WTC11 (cell line): Measurements from ENCODE around the gene PIP4K2C. TPM values are rescaled to one million over a fixed set of nuclear protein-coding genes. Genes with fewer than 3 reads are reported as not detected.
"Not testable (repeated sequence)": the region's sequence is repeated elsewhere in the genome, so short reads cannot be mapped to it uniquely, and the experiment has no call there.

ENCODE experiments used
- ATAC-seq: fragments of 200-7000 bp; cut with Tn5 transposase; 2 replicates; pipeline ENCODE4 v1.10.0; 2021; ENCODE audit warnings: mild to moderate bottlenecking, moderate library complexity
- CTCF ChIA-PET: fragments of 300-600 bp; sonication (Branson Sonifier 250); formaldehyde crosslinking; loops from one replicate; lab custom pipeline; 2021; ENCODE audit warnings: antibody characterized with exemption; lab: Charles Lee
- POLR2A ChIA-PET: fragments of 350-600 bp; sonication (Branson Sonifier 250); formaldehyde crosslinking; loops from one replicate; lab custom pipeline; 2021; ENCODE audit warnings: antibody characterized with exemption; lab: Charles Lee
- DNase-seq: peaks from one replicate; pipeline ENCODE4 v3.0.0; 2021; ENCODE audit warnings: low spot score
- H3K27ac Mint-ChIP-seq: 2 replicates; pipeline ENCODE4 v1.8.0; 2021; ENCODE audit warnings: mixed read lengths
- H3K27me3 Mint-ChIP-seq: 2 replicates; pipeline ENCODE4 v1.8.0; 2021; ENCODE audit warnings: low read depth, mild to moderate bottlenecking, moderate library complexity, mixed read lengths
- H3K36me3 Mint-ChIP-seq: 2 replicates; pipeline ENCODE4 v1.8.0; 2021; ENCODE audit warnings: mixed read lengths
- H3K4me1 Mint-ChIP-seq: 2 replicates; pipeline ENCODE4 v1.8.0; 2022; ENCODE audit warnings: mixed read lengths
- H3K4me3 Mint-ChIP-seq: 2 replicates; pipeline ENCODE4 v1.8.0; 2021; ENCODE audit warnings: mild to moderate bottlenecking, moderate library complexity, mixed read lengths
- H3K9me3 Mint-ChIP-seq: 2 replicates; pipeline ENCODE4 v1.8.0; 2021; ENCODE audit warnings: mixed read lengths
- ATF1 ChIP-seq: sonication (generic); formaldehyde crosslinking; IDR thresholded peaks from 2 replicates; pipeline ENCODE4 v1.8.1; 2023; ENCODE audit warnings: mild to moderate bottlenecking, moderate library complexity, missing genetic modification reagents
- E2F1 ChIP-seq: sonication (generic); formaldehyde crosslinking; IDR thresholded peaks from 2 replicates; pipeline ENCODE4 v1.8.0; 2022; ENCODE audit warnings: mild to moderate bottlenecking, missing genetic modification reagents
- E2F5 ChIP-seq: sonication (generic); formaldehyde crosslinking; IDR thresholded peaks from 2 replicates; pipeline ENCODE4 v1.8.1; 2022; ENCODE audit warnings: mild to moderate bottlenecking, moderate library complexity, missing genetic modification reagents
- FOXJ3 ChIP-seq: sonication (generic); formaldehyde crosslinking; IDR thresholded peaks from 2 replicates; pipeline ENCODE4 v1.9.0; 2021; ENCODE audit warnings: missing genetic modification reagents, mild to moderate bottlenecking, borderline replicate concordance
- MXD4 ChIP-seq: fragments of 250-450 bp; sonication (Bioruptor Pico); IDR thresholded peaks from 2 replicates; pipeline ENCODE4 v1.8.0; 2021; ENCODE audit warnings: mild to moderate bottlenecking, moderate library complexity, borderline replicate concordance
- MYBL2 ChIP-seq: sonication (generic); formaldehyde crosslinking; IDR thresholded peaks from 2 replicates; pipeline ENCODE4 v1.8.1; 2023; ENCODE audit warnings: mild to moderate bottlenecking, moderate library complexity, missing genetic modification reagents
- NFATC4 ChIP-seq: fragments of 250-450 bp; sonication (Bioruptor Pico); IDR thresholded peaks from 2 replicates; pipeline ENCODE4 v1.9.0; 2021; ENCODE audit warnings: mild to moderate bottlenecking
- PREB ChIP-seq: sonication (generic); formaldehyde crosslinking; IDR thresholded peaks from 2 replicates; pipeline ENCODE4 v1.8.1; 2022; ENCODE audit warnings: mild to moderate bottlenecking, missing genetic modification reagents, moderate library complexity, borderline replicate concordance
- PRRX2 ChIP-seq: fragments of 250-450 bp; sonication (Bioruptor Pico); IDR thresholded peaks from 2 replicates; pipeline ENCODE4 v1.8.0; 2021; ENCODE audit warnings: mild to moderate bottlenecking
- RORB ChIP-seq: fragments of 250-450 bp; sonication (Bioruptor Pico); IDR thresholded peaks from 2 replicates; pipeline ENCODE4 v1.9.0; 2021; ENCODE audit warnings: mild to moderate bottlenecking
- USF2 ChIP-seq: sonication (generic); formaldehyde crosslinking; IDR thresholded peaks from 2 replicates; pipeline ENCODE4 v1.8.1; 2023; ENCODE audit warnings: mild to moderate bottlenecking, missing genetic modification reagents, moderate library complexity
- ZNF232 ChIP-seq: sonication (generic); formaldehyde crosslinking; IDR thresholded peaks from 2 replicates; pipeline ENCODE4 v1.8.0; 2022; ENCODE audit warnings: mild to moderate bottlenecking, missing genetic modification reagents
- ZNF263 ChIP-seq: sonication (generic); formaldehyde crosslinking; IDR thresholded peaks from 2 replicates; pipeline ENCODE4 v1.8.1; 2022; ENCODE audit warnings: low read depth, mild to moderate bottlenecking, moderate library complexity, missing genetic modification reagents
- ZNF425 ChIP-seq: fragments of 250-450 bp; sonication (Bioruptor Pico); conservative IDR thresholded peaks from 2 replicates; pipeline ENCODE4 v1.9.0; 2021; ENCODE audit warnings: mild to moderate bottlenecking
- total RNA-seq: library from RNA; stranded (reverse); gene quantifications from 3 replicates; pipeline ENCODE4 v1.2.3, GENCODE V29; 2021
- TF ChIP-seq, protein P1 (sequence below): sonication (generic); formaldehyde crosslinking; IDR thresholded peaks from 2 replicates; pipeline ENCODE4 v1.8.1; 2022; ENCODE audit warnings: low read depth, missing genetic modification reagents, borderline replicate concordance
- TF ChIP-seq, protein P2 (sequence below): sonication (generic); formaldehyde crosslinking; IDR thresholded peaks from 2 replicates; pipeline ENCODE4 v1.8.1; 2023; ENCODE audit warnings: mild to moderate bottlenecking, missing genetic modification reagents, borderline replicate concordance

PIP4K2C gene
- total RNA-seq, 1 experiment from 2014 or later, result 25.4 TPM

- no peak for TF ChIP-seq MXD4 (CRISPR knock-in tag)
These were observed 42.2 kb downstream of the PIP4K2C start, which contains the start of gene B4GALNT1 (continued) for GRCh38 chr12:57632958-57633840.

DNA sequence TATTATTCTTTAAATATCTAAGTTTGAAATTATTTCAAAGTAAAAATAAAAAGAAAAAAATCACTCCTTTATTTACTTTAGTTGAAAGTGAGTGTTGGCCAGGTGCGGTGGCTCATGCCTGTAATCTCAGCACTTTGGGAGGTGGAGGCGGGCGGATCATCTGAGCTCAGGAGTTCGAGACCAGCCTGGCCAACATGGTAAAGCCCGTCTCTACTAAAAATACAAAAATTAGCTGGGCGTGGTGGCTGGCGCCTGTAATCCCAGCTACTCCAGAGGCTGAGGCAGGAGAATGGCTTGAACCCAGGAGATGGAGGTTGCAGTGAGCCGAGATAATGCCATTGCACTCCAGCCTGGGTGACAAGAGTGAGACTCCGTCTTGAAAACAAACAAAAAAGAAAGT lies 45.7 kb downstream of the PIP4K2C start:
- H3K27ac Mint-ChIP-seq, ATAC-seq, DNase-seq, H3K36me3 Mint-ChIP-seq, H3K4me3 Mint-ChIP-seq, POLR2A ChIA-PET: not testable (repeated sequence)
- Mint-ChIP-seq H3K9me3 (peaks cover 10% of the 10 kb centered on the region), H3K4me1 (peaks cover 12% of the 10 kb centered on the region), H3K27me3 (peaks cover 66% of the 10 kb centered on the region)
- CTCF ChIA-PET, result interaction anchor here (1.8 to 2.9 kb wide), 2 partner anchors 23 to 54 kb away, joined by 6 to 13 read pairs; no protein-coding TSS in a partner anchor

DNA sequence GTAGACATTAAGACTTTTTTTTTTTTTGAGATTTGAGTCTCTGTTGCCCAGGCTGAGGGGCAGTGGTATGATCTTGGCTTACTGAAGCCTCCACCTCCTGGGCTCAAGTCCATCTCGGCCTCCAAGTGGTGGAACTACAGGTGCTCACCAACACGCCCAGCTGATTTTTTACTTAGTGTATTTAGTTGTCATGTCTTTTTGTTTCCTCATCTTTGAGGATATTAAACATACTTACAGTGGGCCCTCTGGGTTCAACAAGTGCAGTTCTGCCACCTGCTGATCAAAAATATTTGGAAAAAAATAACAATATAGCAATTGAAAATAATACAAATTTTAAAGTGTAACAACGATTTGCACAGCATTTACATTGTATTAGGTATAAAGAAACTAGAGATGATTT lies 46.4 kb downstream of the PIP4K2C start:
- POLR2A ChIA-PET, result interaction anchor here (0.7 kb wide), 1 partner anchor 638 kb away, joined by 3 read pairs; no protein-coding TSS in a partner anchor
- H3K27ac Mint-ChIP-seq, result no peak overlapping the region
- TF ChIP-seq ATF1 (CRISPR knock-in tag), result no peak
- TF ChIP-seq, all 79 proteins: peak for 0
- DNase-seq (no peak), ATAC-seq (no peak)
- CTCF ChIA-PET, result interaction anchor here (1.8 to 2.9 kb wide), 2 partner anchors 23 to 54 kb away, joined by 6 to 13 read pairs; no protein-coding TSS in a partner anchor
- H3K4me3 Mint-ChIP-seq, result no peak overlapping the region
- peaks cover 63% of the 10 kb centered on the region for H3K27me3 Mint-ChIP-seq
- peaks cover 16% of the 10 kb centered on the region for H3K9me3 Mint-ChIP-seq
- peaks cover 6% of the 10 kb centered on the region for H3K36me3 Mint-ChIP-seq
- H3K4me1 Mint-ChIP-seq, result peaks cover 17% of the 10 kb centered on the region

GRCh38 chr12:57638096-57638495 lies 47.1 kb downstream of the PIP4K2C start:
- ATAC-seq, result no peak
- Mint-ChIP-seq H3K4me3 (no peak overlapping the region), H3K4me1 (peaks cover 17% of the 10 kb centered on the region), H3K36me3 (peaks cover 6% of the 10 kb centered on the region), H3K27me3 (peaks cover 58% of the 10 kb centered on the region), H3K27ac (no peak overlapping the region), H3K9me3 (peaks cover 16% of the 10 kb centered on the region)
- POLR2A ChIA-PET, result no interaction called here
- DNase-seq, result no peak
- CTCF ChIA-PET, result interaction anchor here (0.5 to 2.9 kb wide), 3 partner anchors 11 to 326 kb away, joined by 3 to 13 read pairs (median 3); no protein-coding TSS in a partner anchor
- TF ChIP-seq NFATC4 (CRISPR knock-in tag), result no peak
- TF ChIP-seq, protein P1, sequence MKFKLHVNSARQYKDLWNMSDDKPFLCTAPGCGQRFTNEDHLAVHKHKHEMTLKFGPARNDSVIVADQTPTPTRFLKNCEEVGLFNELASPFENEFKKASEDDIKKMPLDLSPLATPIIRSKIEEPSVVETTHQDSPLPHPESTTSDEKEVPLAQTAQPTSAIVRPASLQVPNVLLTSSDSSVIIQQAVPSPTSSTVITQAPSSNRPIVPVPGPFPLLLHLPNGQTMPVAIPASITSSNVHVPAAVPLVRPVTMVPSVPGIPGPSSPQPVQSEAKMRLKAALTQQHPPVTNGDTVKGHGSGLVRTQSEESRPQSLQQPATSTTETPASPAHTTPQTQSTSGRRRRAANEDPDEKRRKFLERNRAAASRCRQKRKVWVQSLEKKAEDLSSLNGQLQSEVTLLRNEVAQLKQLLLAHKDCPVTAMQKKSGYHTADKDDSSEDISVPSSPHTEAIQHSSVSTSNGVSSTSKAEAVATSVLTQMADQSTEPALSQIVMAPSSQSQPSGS (CRISPR knock-in tag), result no peak
- no peak for TF ChIP-seq PREB
- no peak for TF ChIP-seq PRRX2
- TF ChIP-seq MYBL2 (CRISPR knock-in tag), result no peak
- no peak for TF ChIP-seq E2F5 (CRISPR knock-in tag)
- TF ChIP-seq ZNF232 (CRISPR knock-in tag), result no peak
- no peak for TF ChIP-seq USF2
- TF ChIP-seq E2F1 (CRISPR knock-in tag), result no peak
- no peak for TF ChIP-seq RORB
- TF ChIP-seq ZNF263, result no peak
- TF ChIP-seq, protein P2, sequence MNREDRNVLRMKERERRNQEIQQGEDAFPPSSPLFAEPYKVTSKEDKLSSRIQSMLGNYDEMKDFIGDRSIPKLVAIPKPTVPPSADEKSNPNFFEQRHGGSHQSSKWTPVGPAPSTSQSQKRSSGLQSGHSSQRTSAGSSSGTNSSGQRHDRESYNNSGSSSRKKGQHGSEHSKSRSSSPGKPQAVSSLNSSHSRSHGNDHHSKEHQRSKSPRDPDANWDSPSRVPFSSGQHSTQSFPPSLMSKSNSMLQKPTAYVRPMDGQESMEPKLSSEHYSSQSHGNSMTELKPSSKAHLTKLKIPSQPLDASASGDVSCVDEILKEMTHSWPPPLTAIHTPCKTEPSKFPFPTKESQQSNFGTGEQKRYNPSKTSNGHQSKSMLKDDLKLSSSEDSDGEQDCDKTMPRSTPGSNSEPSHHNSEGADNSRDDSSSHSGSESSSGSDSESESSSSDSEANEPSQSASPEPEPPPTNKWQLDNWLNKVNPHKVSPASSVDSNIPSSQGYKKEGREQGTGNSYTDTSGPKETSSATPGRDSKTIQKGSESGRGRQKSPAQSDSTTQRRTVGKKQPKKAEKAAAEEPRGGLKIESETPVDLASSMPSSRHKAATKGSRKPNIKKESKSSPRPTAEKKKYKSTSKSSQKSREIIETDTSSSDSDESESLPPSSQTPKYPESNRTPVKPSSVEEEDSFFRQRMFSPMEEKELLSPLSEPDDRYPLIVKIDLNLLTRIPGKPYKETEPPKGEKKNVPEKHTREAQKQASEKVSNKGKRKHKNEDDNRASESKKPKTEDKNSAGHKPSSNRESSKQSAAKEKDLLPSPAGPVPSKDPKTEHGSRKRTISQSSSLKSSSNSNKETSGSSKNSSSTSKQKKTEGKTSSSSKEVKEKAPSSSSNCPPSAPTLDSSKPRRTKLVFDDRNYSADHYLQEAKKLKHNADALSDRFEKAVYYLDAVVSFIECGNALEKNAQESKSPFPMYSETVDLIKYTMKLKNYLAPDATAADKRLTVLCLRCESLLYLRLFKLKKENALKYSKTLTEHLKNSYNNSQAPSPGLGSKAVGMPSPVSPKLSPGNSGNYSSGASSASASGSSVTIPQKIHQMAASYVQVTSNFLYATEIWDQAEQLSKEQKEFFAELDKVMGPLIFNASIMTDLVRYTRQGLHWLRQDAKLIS (CRISPR knock-in tag), result no peak
- no peak for TF ChIP-seq FOXJ3 (CRISPR knock-in tag)
- no peak for TF ChIP-seq ZNF425 (CRISPR knock-in tag)
